HG03139 (cell line): ENCODE data around the gene CEP131.

Source experiments
- ATAC-seq: cut with Tn5 transposase; IDR thresholded peaks from one replicate; pipeline ENCODE4 v1.9.1; 2021; ENCODE audit not compliant: unreplicated experiment

CEP131 gene

GRCh38 chr17:81170727-81171494 is 51.9 kb downstream of the CEP131 start:
- no peak for ATAC-seq

- no peak for ATAC-seq
Measured at GRCh38 chr17:81169870-81170309, 52.9 kb downstream of the CEP131 start.

GRCh38 chr17:81167638-81168037 is 55.1 kb downstream of the CEP131 start:
- ATAC-seq: no peak

GRCh38 chr17:81167194-81167524 is 55.6 kb downstream of the CEP131 start:
- no peak for ATAC-seq

GRCh38 chr17:81166033-81166492 is 56.7 kb downstream of the CEP131 start, which contains the start of gene AATK:
Gene AATK (minus strand): TSS chr17:81166221. CDS start chr17:81165992, 229 bp downstream.
- ATAC-seq: no peak

- no peak for ATAC-seq
Measured at GRCh38 chr17:81165246-81166032, 57.3 kb downstream of the CEP131 start, which contains the start of gene PVALEF. Gene PVALEF (plus strand): TSS chr17:81165507. CDS start chr17:81181227, 15,720 bp downstream.

GRCh38 chr17:81164371-81165245 is 58.2 kb downstream of the CEP131 start:
- ATAC-seq: no peak

GRCh38 chr17:81163703-81164370 is 58.9 kb downstream of the CEP131 start:
- ATAC-seq: no peak

- no peak for ATAC-seq
Measured at GRCh38 chr17:81163051-81163695, 59.6 kb downstream of the CEP131 start.

GRCh38 chr17:81162491-81162890 is 60.3 kb downstream of the CEP131 start:
- ATAC-seq: no peak

GRCh38 chr17:81161972-81162371 is 60.8 kb downstream of the CEP131 start:
- ATAC-seq: no peak

GRCh38 chr17:81161536-81161935 is 61.2 kb downstream of the CEP131 start:
- no peak for ATAC-seq

GRCh38 chr17:81160747-81161453 is 61.9 kb downstream of the CEP131 start:
- ATAC-seq: no peak

GRCh38 chr17:81160306-81160705 is 62.5 kb downstream of the CEP131 start:
- no peak for ATAC-seq

- no peak for ATAC-seq
Measured at GRCh38 chr17:81159611-81160265, 63.0 kb downstream of the CEP131 start.

- no peak for ATAC-seq
Measured at GRCh38 chr17:81158688-81159590, 63.8 kb downstream of the CEP131 start.

GRCh38 chr17:81157848-81158687 is 64.7 kb downstream of the CEP131 start:
- no peak for ATAC-seq
